ENCODE measurements around the gene POU2F2.
"Not testable (repeated sequence)": the region's sequence is repeated elsewhere in the genome, so short reads cannot be mapped to it uniquely, and the experiment has no call there.

Gene POU2F2

DNA sequence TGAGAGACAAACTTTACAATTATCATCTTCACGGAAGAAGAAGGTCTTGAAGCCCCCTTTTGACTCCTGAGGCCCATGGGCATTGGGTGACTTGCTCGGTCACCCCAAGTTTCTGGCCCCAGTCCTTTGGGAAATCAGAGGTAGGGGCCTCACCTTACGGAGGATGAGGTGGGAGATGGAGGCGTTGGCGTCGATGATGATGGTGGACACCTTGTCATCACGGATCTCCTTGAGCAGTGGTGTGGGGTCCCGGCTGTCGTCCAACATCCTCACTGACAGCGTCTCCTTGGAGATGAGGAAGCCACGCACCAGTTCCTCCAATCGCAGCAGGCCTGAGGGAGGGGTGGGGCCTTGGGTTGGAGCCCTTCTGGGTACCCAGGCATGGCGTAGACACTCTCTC is 73.0 kb downstream of the POU2F2 start:
- DNase-seq = no peak

DNA sequence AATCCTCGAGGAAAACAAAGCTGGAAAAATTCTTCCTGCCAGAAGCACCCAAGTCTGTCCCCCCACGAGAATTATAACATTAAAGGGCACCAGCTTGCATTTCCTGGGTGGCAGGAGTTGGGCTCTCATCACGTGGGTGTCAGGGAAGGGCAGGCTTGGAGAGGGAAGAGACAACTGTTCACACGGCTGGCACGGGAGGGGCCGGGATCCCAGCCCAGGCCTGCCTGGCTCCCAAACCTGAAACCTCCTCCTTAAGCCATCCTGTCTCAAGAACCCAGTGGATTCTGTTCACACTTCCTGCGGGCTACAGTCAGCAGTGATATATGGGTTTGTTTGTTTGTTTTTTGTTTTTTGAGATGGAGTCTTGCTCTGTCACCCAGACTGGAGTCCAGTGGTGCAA is 74.4 kb downstream of the POU2F2 start:
- DNase-seq = peak in 1 of 14 donors; percentile 55

- DNase-seq = no peak
Measured at GRCh38 chr19:42054205-42054604, 78.0 kb downstream of the POU2F2 start.

DNA sequence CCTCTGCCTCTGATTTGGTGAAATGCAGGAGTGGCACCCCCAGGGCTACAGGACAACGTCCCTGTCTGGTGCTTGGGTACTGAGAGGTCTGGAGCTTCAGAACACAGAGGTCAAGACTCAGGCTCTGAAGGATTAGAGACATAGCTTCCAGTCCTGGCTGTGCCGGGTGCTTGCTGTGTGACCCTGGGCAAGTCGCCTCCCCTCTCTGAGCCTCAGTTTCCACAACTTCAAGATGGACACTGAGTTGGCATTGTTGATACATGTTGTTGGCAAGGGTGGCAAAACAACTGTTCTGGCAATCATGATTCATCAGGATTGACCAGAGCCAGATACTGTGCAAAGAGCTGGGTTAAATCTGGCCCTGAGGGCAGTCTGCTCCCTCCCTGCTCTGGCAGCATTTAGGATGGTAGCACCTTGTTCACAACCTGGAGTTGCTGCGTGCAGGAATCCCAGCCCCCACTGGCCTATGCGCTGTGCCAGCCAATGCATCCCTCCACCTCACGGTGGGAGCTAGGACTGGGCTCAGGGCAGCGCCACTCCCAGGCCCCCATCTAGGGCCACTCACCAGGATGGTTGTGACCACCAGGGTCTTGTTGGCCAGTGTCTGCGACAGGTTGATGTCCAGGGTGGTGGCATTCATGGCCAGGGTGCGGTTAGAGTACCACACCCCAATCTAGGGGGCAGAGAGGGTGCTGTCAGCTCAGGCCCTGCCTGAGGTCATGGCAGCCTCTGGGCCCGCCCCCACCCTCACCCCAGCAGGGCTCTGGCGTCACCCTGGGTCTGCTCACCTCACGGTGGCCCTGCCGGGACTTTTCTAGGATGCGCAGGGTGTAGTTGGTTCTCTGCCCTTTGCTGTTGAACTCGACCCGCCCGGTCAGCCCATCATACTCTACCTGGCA is 79.0 kb downstream of the POU2F2 start:
- DNase-seq = no peak

- DNase-seq = peak in 1 of 14 donors; percentile 17
Measured at GRCh38 chr19:42052241-42052863, 79.9 kb downstream of the POU2F2 start.

GRCh38 chr19:42051166-42052115 is 80.8 kb downstream of the POU2F2 start:
- no peak for DNase-seq

DNA sequence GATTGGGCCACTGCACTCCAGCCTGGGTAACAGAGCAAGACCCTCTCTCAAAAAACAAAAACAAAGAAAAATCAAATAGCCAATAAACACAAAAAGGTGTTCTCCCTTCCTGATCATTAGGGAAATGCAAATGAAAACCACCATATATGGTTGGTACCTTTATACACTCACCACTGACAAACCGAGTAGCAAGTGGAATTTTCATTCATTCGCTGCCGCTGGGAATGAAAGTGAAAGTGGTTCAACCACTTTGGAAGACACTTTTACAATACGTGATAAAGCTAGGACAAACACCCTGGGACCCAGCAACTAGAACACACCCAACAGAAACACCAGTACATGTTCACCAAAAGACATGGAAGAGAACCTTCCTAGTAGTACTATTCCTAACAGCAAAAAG is 83.3 kb downstream of the POU2F2 start:
- DNase-seq = no peak

- DNase-seq = no peak
Measured at GRCh38 chr19:42045575-42045974, 86.7 kb downstream of the POU2F2 start.

GRCh38 chr19:42042455-42043170 is 89.6 kb downstream of the POU2F2 start:
- peak in 1 of 14 donors; percentile 93 for DNase-seq

DNA sequence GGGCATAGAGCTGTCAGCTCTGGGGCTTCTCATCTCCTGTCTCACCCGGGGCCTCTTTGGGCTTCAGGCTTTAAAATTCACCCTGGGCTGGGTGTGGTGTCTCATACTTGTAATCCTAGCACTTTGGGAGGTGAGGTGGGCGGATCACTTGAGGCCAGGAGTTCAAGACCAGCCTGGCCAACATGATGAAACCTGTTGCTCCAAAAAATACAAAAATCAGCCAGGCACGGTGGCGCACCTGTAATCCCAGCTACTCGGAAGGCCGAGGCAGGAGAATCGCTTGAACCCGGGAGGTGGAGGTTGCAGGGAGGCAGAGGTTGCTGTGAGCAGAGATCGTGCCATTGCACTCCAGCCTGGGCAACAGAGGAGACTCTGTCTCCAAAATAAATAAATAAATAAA is 91.8 kb downstream of the POU2F2 start:
- DNase-seq = not testable (repeated sequence)

DNA sequence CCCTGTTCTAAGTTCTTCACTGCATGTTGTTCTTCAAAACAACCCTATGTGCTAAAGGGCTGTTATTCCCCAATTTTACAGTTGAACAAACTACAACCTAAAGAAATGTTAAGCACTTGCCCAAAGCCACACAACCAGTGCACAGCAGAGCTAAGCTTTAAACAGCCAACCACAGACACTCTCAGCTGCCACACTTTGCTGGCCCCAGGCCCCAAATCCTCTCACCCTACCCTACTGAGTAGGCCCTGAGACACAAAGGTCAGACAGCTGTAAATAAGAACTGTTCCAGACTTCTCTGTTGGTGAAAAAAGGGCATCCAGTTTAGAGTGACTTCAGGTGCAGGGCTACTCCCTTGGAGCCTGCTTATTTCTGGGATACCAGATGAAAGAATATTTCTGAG is 92.2 kb downstream of the POU2F2 start:
- no peak for DNase-seq

- peak in 2 of 14 donors; percentile 22 to 44 for DNase-seq
Measured at GRCh38 chr19:42038666-42039065, 93.6 kb downstream of the POU2F2 start.

DNA sequence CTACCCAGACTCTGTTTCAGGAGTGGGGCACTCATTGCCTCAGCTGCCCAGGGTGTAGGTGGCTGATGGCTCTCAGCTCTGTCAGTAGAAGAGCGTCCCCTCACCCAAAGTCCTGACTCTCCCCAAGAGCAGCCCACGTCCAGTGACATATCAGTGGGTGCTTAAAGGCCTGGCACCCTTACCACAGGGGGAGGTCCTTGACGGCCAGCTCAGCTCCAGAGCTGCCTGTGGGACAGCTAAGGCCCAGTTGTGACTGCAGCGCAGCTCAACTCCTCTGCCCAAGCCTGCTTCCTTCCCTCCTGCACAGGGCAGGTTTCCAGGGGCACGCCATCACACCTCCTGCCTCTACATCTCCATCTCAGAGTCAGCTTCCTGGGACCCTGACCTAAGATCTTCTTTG is 94.6 kb downstream of the POU2F2 start:
- no peak for DNase-seq

Data from C1 segment of cervical spinal cord (tissue), 14 donors.